Mammary epithelial cell (primary cell): ENCODE data around the gene IGFBP6.

Source experiments
- CTCF ChIP-seq, 2 donors: IDR thresholded peaks in 1 of 2; conservative IDR thresholded peaks in 1 of 2; 2 replicates each; pipeline ENCODE4 v1.5.1; 2011 to 2012; ENCODE audit warnings: inconsistent platforms in 2 of 2, low read length in 2 of 2, mild to moderate bottlenecking in 2 of 2, control low read depth in 1 of 2, low read depth in 1 of 2; ENCODE audit not compliant: insufficient read depth in 1 of 2; ENCODE audit errors: extremely low read depth in 1 of 2
- EZH2 ChIP-seq: IDR thresholded peaks from 2 replicates; pipeline ENCODE4 v1.6.1; 2012; ENCODE audit warnings: low read length, inconsistent platforms, borderline replicate concordance

- TF ChIP-seq CTCF (conservative IDR thresholded peaks at IDR 0.05 in 1 of 2, IDR thresholded peaks at IDR 0.05 in 1 of 2; ENCODE audit: extremely low read depth in 1 of 2, insufficient read depth in 1 of 2, low read depth in 1 of 2, low read length in 2 of 2), result no peak
- TF ChIP-seq EZH2, result no peak
These were observed 46.9 kb upstream of the IGFBP6 start for GRCh38 chr12:53050426-53051057.
